GM18861 (cell line): ENCODE data around the gene TBX3.

Experiments used
- ATAC-seq: cut with Tn5 transposase; IDR thresholded peaks from one replicate; pipeline ENCODE4 v1.9.1; 2021; ENCODE audit not compliant: unreplicated experiment

Gene TBX3

DNA sequence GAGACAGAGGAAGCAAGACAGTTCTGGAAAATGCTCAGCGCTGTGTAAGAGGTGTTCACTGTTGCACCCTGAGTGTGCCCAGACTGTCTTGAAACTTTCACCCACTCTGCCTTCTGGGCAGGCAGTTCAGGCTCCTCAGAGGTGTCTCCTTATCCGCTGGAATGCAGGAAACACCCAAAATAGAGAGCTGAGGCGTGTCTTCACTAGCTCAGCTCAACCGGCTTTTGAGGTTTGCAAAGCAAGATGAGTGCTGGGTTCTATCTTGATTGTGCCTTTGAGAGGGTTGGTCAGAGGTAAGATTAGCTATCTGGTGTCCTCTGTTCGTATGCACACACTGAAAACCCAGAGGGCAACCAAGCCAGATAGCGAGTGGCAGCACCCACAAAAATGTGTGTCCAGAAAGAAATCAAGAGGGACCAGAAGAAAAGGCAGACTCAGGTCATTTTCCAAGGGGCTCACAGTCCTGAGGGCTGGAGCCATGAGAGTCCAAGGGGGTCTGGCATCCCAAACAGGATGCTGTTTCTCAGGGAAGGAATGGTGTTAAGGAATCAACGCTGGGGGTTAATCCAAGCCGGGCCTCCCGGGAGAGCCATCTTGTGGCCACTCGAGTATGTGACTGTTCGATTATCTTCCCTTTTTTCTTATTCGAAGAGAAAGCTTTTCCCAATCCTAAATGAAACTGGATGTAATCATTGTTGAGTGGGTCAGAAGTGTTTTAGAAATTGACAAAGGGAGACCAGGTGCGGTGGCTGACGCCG lies 47.1 kb downstream of the TBX3 start:
- ATAC-seq = no peak

DNA sequence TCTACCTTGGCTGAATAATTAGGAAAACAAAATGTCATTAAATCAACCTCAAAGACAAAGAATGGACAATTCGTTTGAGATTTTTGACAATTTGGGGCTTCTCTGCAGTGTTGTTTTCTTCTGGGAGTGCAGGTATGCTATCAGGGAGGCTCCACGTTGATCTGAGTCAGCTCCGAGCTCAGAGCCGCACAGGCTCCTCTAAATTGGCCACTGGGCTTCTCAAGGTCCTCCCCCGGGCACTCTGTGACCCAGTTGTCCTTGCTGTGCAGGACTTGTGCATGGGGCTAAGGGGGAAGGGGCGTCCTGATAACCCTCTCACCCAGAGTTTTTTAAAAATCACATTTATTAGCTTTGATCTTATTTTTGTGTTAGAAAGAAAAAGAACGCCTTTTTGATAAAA lies 52.7 kb downstream of the TBX3 start:
- no peak for ATAC-seq

DNA sequence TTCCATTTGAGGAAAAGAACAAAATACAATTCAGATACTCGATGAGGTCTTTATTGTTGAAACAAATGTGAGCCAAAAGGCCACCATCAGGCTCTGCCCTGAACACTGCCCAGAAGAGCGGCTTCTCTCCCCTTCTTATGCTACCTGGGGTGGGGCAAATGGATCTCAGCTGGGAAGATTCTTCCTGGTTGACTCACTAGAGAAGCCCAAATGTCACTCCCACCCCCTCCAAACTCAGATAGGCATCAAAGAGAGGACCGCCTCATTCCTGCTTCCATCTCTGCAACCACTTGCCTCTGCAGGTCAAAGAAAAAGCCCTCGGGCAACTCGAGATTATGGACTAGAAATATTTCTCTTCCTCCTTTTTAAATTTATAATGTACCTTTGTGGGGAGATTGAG lies 55.8 kb downstream of the TBX3 start:
- ATAC-seq = no peak

DNA sequence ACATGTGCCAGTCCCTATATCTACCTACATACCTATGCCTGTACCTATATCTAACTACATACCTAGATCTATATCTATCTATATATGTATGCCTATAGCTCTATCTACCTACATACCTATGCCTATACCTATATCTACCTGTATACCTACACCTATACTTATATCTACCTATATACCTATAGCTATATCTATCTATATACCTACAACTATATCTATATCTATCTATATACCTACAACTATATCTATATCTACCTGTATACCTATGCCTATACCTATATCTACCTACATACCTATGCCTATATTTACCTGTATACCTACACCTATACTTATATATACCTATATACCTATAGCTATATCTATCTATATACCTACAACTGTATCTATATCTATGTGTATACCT lies 56.6 kb downstream of the TBX3 start:
- no peak for ATAC-seq

DNA sequence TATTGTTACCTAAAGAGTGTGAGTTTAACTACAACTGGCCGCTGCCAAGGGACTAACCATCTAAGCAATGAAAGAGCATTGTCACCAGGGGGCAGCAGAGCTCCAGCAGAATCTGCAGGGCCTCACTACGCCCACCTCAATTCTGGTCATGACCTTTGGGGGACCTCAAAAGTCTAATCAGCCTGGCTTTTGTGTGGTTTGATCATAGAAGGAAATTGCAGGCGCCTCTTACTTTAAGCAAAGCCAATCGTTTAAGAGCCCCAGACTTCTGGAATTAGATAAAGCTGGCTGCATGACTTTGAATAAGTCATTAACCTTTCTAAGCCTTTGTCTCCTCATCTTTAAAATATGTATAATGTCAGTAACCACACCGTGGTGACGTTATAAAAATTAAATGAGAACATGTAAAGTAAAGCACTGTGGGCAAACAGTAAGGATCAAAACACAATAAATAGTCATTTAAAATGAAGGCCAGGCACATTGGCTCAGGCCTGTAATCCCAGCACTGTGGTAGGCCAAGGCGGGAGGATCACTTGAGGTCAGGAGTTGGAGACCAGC lies 58.6 kb downstream of the TBX3 start:
- no peak for ATAC-seq

- ATAC-seq = no peak
Observed at GRCh38 chr12:114623737-114624136, 60.2 kb downstream of the TBX3 start.
